22Rv1 (cell line): Measurements from ENCODE around the gene NUDT8.

Experiments used
- H3K27ac ChIP-seq: fragments of 450-650 bp; 2 replicates; pipeline ENCODE4 v1.5.1; 2017
- ZFX ChIP-seq: fragments of 450-650 bp; IDR thresholded peaks from 2 replicates; pipeline ENCODE4 v1.6.1; 2017; ENCODE audit warnings: antibody characterized with exemption, borderline replicate concordance
- TF ChIP-seq, protein P1 (sequence below): fragments of 450-650 bp; IDR thresholded peaks from 2 replicates; pipeline ENCODE4 v1.5.1; 2017; ENCODE audit warnings: mild to moderate bottlenecking

The NUDT8 gene

DNA sequence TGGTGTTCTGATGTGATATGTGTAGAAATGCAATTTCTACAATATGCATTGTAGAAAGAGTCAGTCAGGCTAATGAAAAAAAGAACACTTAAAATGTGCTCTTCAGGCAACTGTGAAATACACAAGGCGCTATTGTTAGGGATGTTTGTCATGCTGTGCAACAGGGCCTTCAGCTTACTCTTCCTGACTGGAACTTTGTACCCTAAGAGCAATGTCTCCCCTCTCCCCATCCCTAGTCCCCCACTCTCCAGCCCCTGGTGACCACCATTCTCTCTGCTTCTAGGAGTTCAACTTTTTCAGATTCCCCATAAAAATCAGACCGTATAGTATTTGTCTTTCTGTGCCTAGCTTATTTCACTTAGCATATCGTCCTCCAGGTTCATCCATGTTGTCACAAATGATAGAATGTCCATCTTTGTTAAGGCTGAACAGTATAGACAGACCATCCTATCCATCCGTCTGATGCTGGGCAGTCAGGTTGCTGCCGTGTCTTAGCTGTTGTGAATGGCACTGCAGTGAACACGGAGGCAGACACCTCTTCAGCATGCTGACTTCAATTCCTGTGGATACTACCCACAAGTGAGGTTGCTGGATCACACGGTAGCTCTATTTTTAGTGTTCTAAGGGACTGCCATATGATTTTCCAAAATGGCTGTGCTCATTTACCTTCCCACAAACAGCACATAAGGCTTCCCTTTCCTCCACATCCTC, 12.3 kb downstream of the NUDT8 start:
- no peak for TF ChIP-seq ZFX
- TF ChIP-seq, protein P1, sequence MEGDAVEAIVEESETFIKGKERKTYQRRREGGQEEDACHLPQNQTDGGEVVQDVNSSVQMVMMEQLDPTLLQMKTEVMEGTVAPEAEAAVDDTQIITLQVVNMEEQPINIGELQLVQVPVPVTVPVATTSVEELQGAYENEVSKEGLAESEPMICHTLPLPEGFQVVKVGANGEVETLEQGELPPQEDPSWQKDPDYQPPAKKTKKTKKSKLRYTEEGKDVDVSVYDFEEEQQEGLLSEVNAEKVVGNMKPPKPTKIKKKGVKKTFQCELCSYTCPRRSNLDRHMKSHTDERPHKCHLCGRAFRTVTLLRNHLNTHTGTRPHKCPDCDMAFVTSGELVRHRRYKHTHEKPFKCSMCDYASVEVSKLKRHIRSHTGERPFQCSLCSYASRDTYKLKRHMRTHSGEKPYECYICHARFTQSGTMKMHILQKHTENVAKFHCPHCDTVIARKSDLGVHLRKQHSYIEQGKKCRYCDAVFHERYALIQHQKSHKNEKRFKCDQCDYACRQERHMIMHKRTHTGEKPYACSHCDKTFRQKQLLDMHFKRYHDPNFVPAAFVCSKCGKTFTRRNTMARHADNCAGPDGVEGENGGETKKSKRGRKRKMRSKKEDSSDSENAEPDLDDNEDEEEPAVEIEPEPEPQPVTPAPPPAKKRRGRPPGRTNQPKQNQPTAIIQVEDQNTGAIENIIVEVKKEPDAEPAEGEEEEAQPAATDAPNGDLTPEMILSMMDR: no peak
- no peak overlapping the region for H3K27ac ChIP-seq

DNA sequence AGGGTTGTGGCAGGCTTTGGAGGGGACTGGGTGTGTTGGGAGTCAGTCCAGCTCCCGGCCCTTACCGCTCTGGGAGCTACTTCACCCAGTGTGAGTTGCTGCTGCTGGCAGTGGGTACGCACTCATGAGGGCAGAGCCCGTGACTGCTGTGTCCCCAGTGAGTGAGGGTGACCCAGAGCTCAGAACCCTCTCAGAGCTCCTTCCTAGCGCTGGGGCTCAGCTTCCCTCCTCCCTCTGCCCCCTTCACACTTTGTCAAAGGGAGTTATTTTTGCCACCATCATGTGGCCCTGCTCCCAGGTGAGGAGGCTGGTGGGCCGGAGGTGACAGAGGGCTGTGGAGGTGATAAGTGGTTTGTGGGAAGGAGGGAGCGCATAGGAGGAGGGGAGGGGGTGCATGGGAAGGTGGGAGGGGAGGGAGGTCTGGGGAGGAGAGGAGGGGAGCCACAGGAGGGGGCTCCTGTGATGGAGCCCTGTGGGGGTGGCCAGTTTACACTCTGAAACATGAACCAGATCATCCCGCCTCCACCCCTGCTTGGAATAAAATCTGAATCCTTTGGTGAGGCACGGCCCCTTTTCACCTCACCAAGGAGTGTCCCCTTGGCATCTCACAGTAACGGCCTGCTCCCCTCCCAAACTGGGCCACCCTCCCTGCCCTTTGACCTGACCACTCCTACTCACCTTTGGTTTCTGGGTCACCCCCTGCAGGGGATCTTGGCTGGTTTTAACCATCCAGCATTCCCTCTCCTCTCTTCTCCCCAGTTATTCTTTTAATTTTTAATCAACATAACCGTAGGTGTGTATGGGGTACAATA, 13.1 kb downstream of the NUDT8 start:
- H3K27ac ChIP-seq: no peak overlapping the region
- TF ChIP-seq, protein P1: no peak
- TF ChIP-seq ZFX: no peak

DNA sequence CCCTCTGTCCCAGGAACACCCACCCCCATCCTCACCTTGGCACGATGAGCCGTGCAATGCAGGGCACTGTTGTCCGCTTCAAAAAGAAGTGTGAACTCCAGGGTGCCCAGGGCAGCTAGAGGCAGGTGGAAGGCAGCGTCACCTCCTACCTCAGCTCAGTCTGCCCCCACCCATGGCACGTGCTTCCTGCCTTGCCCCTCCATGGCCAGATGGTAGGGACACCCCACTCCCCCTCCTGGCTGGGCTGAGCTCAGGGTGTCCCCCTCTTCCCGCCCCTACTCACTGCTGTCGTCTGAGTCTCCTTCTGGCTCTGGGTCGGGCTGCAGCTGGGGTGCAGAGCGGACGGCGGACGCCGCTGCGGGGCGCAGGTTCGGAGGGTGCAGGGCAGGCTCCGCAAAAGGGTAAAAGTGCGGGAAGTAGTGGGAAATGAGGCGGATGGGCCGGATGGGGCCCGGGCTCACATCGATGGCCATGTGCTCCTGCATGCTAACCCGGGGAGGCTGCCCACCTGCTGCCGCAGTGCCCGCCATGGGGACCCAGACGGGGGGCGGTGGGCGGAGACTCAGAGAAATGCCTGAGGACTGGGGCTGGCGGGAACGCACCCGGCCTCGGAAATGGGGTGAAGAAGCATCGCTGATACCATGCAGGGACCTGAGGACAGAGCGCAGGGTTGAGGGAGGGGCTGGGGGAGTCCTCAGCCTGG, 13.9 kb downstream of the NUDT8 start:
- no peak overlapping the region for H3K27ac ChIP-seq
- TF ChIP-seq, protein P1: peak; percentile 45
- no peak for TF ChIP-seq ZFX

DNA sequence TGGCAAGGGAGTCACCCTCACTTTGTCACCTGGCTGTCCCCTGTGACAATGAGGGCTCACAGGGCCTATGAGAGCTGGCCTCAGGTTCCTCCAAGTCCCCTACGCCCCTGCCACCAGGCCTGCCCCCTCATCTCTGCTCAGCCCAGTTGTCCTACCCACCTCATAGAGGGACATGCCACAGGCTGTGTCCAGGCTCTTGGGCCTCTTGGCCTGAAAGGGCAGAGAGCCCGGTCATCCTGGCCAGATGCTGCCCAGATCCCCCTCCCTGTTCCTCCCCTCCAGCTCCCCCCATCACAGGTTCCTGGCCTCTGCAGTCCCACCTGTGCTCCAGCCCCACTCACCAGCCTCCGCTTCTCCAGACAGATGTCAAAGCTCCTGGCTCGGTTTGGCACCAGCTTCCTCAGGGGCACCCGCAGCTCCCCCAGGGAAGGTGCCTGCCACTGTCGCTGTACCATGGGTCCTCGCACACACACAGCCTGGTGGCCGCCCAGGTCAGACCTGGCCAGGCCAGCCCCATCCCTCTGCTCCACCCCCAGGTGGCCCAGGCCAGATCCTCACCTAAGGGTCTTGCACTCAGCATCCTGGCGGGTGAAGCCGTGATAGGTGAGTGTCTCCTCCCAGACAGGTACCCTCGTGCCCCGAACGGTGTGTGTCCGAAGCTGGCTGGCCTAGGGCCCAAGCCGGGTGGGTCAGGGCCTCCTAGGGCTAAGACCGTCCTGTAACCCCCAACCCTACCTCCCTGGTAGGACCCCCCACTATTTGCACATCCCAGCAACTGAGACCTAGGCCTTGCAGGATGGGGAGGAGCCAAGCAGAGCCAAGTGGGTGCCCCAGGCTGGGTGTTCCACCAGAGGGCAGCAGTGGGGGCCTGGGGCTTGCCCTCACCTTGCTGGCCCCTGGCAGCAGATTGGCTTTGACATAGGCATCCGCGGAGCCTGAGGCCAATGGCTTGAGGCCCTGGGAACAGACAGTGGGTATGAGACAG, 14.7 kb downstream of the NUDT8 start:
- TF ChIP-seq, protein P1: peak; percentile 80
- TF ChIP-seq ZFX: no peak
- H3K27ac ChIP-seq: 0 out of 2 replicates have a peak overlapping the region, but pooled peaks have one; percentile 37

DNA sequence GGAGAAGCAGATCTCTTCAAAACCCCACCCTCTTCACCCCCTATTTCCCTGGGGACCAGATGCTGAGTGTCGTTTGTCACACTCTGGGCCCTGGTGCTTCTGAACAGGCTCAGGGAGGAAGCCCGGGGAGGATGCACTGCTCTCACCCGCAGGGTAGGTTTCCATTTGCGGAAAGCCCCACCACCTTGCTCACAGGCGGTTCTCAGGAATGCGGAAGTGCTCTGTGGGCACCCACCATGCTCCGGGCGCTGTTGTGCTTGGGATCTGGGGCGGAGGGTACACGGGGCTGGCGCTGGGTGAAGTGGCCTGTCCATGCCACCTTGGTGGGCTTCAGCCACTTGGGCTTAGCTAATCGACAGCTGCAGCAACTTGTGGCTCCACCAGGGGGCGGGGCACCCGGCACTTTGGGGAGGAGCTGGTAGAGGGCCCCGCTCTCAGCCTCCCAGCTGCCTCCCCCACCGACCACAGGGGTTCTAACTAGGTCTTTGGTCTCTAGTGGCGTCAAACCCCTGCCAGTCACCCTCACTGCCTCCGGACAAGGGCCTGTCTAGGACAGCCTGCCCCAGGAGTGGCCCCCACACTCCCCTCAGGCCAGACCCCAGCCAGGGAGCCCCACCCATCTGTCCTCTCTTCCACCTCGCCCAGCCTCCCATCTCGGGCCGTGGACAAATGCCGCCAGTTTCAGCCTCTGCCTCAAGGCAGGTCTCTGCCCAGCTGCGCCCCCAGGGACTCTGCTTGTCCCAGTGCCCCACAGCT, 15.6 kb downstream of the NUDT8 start:
- TF ChIP-seq, protein P1: peak; percentile 80
- TF ChIP-seq ZFX: no peak
- H3K27ac ChIP-seq: peak overlapping the region; percentile 37; the same call in 1 of the 2 replicates

DNA sequence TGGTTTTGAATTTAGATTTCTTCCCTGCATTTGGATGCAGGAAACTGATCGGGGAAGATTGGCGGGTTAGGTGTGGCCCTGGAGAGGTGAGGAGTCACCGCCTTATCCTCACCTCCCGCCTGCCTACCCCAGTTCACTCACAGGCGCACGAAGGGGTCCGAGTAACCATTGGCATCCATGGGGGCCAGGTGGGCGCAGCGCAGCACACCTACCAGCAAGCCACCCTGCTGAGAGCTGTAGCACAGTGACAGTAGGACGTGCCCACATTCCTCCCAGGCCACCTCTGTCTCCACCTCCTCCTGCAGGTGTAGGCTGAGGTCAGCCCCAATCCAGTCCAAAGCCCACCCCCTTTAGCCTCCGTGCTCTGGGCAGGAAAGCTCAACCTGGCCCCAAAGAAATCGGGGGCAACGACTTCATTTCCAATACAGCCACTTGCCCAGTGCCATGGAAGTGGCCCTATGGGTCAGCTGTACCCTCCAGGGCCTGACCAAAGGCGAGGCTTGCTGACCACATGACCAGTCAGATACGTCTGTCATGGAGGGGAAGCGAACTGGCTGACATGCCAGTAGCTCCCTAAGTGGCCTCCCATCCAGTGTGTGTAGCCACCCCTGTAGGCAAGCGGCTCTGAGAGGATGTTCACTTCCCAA, 16.3 kb downstream of the NUDT8 start:
- TF ChIP-seq, protein P1: no peak
- TF ChIP-seq ZFX: no peak
- peak overlapping the region; percentile 37; the same call in 1 of the 2 replicates for H3K27ac ChIP-seq
